HG03066 (cell line): ENCODE measurements around the gene FHOD3.
"Not testable (repeated sequence)": the region's sequence is repeated elsewhere in the genome, so short reads cannot be mapped to it uniquely, and the experiment has no call there.

Source experiments
- ATAC-seq: cut with Tn5 transposase; IDR thresholded peaks from one replicate; pipeline ENCODE4 v1.9.1; 2021; ENCODE audit warnings: low read depth; ENCODE audit not compliant: unreplicated experiment

FHOD3 gene

DNA sequence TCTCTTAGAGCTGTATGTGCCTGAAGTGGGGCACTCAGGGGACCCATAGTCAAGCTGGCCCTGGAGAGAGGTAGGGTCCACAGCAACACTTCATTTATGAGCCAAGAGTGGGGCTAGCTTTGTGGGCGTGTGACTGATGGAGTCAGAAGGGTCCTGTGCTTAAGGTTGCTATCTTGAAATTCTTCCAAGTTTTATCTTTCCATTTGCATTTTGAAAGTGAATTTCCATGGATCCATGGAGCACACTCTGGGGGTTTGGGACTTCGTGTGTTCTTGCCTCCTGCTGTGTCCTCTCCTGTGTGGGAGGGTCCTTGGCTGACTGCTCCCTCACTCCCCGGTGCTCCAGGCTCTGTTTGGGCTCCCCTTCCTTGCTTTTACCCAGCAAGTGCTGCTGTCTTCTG is 50.8 kb downstream of the FHOD3 start:
- no peak for ATAC-seq

DNA sequence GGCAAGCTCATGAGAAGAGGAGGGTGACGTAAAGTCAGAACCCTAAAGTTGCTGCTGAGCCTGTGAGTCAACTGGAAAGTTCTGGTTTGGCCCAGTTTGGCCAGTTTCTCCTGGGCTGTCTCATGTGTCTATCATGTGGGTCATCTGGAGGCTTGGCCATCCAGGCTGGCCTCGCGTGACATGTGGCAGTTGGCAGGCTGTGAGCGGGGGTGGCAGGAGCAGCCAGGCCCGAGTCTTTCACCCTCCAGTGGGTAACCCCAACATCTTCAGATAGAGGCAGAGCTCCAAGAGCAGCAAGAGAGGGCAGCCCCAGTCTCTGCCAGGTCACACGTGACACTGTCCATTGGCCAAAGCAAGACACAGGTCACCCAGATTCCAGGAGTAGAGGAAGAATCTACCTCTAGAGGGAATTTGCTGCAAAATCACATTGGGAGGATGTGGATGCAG is 51.5 kb downstream of the FHOD3 start:
- no peak for ATAC-seq

DNA sequence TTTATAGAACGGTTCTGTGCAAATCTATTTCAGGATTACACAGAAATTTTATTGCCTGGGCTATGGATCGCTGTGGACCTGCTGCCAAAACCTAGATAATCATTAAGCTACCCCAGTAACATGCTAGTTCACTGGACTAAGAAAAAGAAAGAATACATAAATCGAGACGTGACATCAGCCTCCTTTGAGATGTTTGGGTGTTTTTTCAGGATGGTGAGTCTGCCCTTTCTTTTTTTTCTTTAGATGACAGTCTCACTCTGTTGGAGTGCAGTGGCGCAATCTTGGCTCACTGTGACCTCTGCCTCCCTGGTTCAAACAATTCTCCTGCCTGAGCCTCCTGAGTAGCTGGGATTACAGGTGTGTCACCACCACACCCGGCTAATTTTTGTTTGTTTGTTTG is 52.0 kb downstream of the FHOD3 start:
- no peak for ATAC-seq

DNA sequence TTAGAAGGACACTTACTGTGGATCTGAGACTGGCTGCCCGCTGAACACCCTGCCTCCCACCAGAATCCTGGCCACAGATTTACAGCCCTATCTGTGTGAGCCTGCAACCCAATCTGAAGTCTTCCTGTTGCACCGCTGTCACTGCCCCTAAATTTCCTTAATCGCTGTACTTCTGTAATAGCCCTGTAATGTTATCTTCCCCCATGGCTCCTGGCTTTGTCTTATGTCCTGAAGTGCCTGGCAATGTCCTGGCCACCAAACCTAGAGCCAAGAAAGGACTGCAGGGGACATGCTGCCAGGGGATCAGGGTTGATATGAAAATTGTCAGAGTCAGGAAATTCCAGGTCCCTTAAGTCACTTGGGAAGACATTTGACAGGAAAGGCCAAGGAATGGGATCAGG is 52.7 kb downstream of the FHOD3 start:
- ATAC-seq = no peak

- ATAC-seq = no peak
Observed at GRCh38 chr18:36350839-36351469, 53.4 kb downstream of the FHOD3 start.

DNA sequence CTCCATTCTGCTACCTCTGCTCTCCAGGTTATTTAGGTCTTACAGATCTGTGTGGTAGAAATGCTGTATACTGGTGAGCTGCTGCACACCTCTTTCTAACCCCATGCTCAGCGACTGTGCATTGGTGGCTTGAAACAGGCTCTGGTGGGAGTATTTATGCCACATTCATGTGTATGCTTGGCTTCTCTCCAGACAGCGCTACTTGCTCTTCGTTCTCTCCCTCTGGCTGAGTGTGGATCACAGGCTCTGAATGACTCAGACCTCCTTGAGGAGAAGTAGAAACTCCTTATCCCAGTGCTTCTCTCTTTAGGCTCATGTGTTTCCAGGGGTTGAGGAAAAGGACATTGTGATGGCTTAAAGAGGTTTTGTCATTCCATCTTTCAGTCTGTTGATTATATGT is 54.9 kb downstream of the FHOD3 start:
- ATAC-seq = no peak

DNA sequence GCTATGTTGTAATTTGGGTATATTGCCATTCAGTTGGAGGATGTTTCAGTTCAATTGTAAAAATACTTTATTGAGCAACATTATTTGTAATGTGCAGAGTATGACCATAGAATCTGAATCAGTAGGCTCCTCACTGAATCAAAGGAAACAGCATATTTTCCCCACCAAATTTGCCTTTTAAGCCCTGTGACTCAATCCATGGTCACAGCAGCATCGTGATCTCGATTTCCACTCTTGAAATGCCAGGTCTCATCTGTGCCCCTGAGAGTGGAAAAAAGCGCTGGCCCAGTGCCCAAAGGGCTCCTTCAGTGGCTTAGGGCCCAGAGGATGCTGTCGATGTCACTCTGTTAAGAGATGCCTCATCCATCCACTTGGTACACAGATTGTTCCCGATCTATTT is 57.5 kb downstream of the FHOD3 start:
- ATAC-seq = no peak

GRCh38 chr18:36355511-36355910 is 58.0 kb downstream of the FHOD3 start:
- ATAC-seq = no peak

GRCh38 chr18:36356741-36357140 is 59.2 kb downstream of the FHOD3 start:
- ATAC-seq = not testable (repeated sequence)

DNA sequence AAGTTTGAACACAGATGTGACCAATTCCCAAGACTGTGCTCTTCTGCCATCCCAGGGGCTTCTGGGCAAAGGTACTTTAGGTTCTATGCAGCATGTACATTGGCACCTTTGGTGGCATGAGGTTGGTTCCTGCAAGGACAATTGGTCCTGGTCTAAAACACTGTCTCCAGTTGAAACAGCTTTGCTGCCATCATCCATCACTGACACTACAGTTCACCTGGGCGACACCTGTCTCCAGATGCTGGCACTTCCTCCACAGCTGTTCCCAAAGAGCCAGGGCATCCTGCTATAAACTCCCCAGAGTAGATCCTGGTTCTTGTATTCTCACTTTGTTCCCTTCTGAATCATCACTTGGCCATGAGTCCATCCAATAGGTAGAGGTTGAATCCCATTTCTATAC is 60.6 kb downstream of the FHOD3 start:
- ATAC-seq = no peak

- no peak for ATAC-seq
Observed at GRCh38 chr18:36360256-36360909, 62.9 kb downstream of the FHOD3 start.

DNA sequence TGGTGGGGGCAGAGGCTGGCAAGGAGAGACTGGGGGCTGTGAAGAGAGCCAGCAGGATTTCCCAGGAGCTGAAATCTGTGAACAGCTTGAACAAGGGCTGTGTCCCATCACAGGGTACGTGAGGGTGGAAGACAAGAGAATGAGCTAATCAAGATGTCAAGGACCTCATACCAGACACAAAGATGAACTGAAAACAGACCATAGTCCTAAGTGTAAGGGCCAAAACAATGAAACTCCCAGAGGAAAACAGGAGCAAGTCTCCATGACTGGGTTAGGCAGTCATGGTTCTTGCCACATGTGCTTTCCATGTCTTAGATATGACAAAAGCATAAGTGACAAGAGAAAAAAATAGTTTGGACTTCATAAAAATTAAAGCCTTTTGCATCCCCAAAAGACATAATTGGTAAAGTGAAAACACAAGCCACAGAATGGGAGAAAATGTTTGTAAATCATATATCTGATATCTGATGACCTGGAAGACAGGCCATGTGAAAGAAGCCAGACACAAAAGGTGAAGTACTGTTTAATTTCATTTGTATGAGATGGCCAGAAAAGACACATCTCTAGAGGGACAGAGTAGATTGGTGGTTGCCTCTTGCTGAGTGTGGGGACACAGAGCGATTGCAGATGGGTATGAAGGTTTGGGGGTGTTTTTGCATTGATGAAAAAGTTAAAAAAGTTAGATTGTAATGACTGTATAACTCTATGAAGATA is 67.6 kb downstream of the FHOD3 start:
- ATAC-seq = no peak

DNA sequence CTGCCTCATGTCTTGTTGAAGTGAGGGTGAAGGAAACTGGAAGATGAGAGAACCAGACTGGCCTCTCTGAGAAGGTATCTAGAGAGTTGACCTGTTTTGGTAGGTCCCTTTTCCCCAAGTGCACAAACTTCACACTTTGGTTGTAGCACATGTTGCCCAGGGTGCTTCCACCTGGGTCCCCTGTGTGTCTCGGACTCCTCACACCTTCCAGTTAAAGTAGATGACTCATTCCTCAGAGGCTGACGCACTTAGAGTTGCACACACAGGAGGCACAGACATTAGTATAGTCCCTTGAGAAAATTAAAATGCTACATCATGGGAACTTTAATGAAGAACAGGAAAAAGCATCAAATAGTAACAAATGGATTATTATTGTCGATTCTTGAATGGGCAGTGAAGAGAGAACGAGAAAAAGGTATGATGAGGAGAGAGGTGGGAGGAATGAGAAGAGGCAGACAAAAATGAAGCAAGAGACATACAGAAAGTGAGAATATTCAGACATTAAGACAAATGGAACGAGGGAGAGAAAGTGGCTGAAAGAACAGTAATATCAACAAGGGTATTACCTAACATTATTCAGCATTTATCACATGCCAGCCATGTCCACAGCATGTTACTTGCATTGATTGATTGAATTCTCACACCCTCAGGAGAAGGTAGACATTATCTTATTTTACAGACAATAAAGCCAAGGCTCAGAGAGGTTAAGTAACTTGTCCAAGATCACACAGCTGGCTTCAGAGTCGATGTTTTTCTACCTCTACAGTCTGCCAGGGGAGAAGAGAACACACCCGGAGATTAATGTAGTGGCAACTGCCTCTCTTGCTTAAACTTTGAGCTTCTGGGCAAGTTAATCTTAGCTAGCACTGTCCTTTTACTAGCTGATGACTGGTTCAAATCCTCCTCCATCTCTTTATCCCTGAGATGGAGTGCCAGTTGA is 68.6 kb downstream of the FHOD3 start:
- ATAC-seq = no peak

GRCh38 chr18:36366994-36367839 is 69.7 kb downstream of the FHOD3 start:
- peak; percentile 68 for ATAC-seq

- no peak for ATAC-seq
Observed at GRCh38 chr18:36368889-36369288, 71.4 kb downstream of the FHOD3 start.

DNA sequence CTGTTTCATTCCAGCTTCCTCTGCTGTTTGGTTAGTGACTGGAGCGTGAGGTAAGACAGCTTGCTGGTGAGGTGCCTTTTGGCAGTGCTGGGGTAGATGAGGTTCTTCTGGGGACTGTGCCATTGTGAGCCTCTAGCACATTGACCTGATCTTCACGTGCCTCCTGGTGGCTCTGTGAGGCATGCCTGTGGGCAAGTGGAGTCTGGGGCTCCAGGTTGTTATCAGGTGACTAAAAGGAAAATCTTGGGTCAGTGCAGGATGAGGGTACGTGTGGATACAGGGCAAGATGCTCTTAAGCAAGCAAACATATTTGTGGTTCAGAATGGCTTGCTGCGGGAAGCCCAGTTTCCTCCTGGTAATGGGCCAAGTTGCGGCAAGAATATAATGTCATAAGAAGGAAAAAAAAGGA is 75.4 kb downstream of the FHOD3 start:
- no peak for ATAC-seq

DNA sequence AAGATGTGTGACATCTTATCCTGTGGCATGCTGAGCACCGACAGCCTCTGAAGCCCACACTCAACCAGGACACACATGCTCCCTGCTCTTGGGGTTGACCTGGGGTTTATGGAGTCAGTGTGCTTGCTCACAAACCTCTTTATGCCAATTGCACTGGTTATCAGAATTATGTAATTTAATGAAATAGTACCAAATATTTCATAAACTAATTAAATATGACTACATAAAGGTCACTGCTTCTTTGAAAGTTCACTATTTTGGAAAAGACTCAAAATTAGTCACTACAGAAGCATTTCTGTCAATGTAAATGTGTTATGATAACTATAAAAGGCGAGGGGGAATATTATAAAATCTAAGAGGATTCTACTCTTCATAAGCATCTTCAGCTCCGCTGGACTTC is 76.7 kb downstream of the FHOD3 start:
- ATAC-seq = no peak

DNA sequence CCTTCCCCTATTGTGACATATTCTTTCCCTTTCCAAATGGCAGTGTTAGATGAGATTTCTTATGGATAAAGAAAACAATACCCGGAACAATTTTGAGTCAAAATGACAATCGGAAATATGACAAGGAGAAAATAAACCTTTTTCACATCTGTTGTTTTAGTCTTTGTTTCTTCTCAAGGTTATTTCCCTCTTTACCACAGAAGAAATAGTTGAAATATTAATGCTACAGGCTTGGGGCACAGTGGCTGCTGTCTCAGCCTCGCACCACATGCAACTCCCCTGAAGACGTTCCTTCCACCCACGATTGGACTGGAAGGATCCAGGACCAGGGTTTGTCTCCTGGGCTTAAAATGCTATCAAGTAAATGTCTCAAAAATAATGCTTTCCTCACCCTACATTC is 77.6 kb downstream of the FHOD3 start:
- peak; percentile 56 for ATAC-seq

DNA sequence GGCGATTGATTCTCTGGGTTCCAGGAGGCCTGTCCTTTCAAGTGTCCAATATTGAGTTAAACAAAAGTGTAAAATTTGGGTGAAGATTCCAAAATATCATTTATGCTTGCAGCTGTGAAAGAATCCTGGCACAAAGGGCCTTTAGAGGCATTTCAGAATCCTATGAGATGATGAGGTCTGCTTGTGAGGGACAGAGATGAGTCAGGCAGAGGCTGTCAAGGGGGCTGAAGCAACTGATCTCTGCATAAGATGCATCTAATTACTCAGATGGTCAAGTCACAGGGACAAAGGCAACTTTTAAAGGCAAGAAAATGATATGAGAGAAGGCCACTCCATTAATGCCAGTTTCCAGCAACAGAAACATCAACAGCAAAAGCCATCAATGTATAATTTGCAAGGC is 78.8 kb downstream of the FHOD3 start:
- no peak for ATAC-seq

DNA sequence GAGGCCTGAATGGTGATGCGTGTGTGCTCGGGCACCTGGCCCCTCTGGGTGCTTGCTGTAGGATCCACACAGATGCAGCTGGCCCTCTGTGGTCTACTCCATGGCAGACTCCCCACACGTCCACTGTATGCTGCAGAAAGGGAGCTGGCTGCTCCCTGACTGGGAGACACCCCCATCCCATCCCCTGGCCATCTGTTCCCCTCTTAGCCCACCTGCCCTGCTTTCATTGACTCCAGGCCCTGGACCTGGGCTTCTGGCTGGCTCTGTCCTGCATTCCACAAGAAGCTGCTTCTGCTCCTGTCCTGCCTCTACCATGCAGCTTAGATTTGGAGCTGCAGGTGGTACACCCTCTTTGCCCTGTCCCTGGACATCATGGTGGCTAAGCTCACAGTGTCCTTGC is 80.1 kb downstream of the FHOD3 start:
- ATAC-seq = no peak
